Breast epithelium (tissue), 4 donors: Measurements from ENCODE around the gene FIGNL1. TPM values are rescaled to one million over a fixed set of nuclear protein-coding genes. Genes with fewer than 3 reads are reported as not detected.

ENCODE experiments used
- DNase-seq, 2 donors: peaks; one replicate each; pipeline ENCODE4 v3.0.0-alpha.2; 2019; ENCODE audit warnings: low spot score in 2 of 2
- H3K27ac ChIP-seq, 2 donors: fragments of 200-600 bp; sonication (generic) in 1 of 2; one replicate each; pipeline ENCODE4 v1.5.1; 2016 to 2019; ENCODE audit warnings: mild to moderate bottlenecking in 1 of 2
- H3K27me3 ChIP-seq, 2 donors: fragments of 200-600 bp; sonication (generic) in 1 of 2; one replicate each; pipeline versions ENCODE4 v1.5.1 to v1.6.0; 2017 to 2019; ENCODE audit warnings: control low read depth in 1 of 2, mild to moderate bottlenecking in 1 of 2
- H3K36me3 ChIP-seq: fragments of 200-600 bp; one replicate; pipeline ENCODE4 v1.5.1; 2019
- H3K4me1 ChIP-seq, 2 donors: fragments of 200-600 bp; sonication (generic); one replicate each; pipeline ENCODE4 v1.5.1; 2016 to 2019; ENCODE audit warnings: control low read depth in 1 of 2
- H3K4me3 ChIP-seq, 3 donors: fragments of 200-600 bp; sonication (generic); 1 replicate in 2 of 3; 2 replicates in 1 of 3; pipeline ENCODE4 v1.5.1; 2016 to 2019; ENCODE audit warnings: mild to moderate bottlenecking in 3 of 3, moderate library complexity in 2 of 3
- H3K9me3 ChIP-seq, 2 donors: fragments of 200-600 bp; sonication (generic) in 1 of 2; one replicate each; pipeline ENCODE4 v1.5.1; 2016 to 2019; ENCODE audit warnings: control low read depth in 1 of 2
- CTCF ChIP-seq, 3 donors: fragments of 450-650 bp; IDR thresholded peaks; one replicate each; pipeline ENCODE4 v1.5.1; 2016 to 2017; ENCODE audit warnings: antibody characterized with exemption in 3 of 3, mild to moderate bottlenecking in 3 of 3, moderate library complexity in 3 of 3
- POLR2A ChIP-seq: fragments of 450-650 bp; IDR thresholded peaks from one replicate; pipeline ENCODE4 v1.6.1; 2016; ENCODE audit warnings: antibody characterized with exemption, mild to moderate bottlenecking, moderate library complexity
- POLR2AphosphoS5 ChIP-seq, 3 donors: sonication (generic); formaldehyde crosslinking; IDR thresholded peaks; one replicate each; pipeline ENCODE4 v1.6.1; 2017; ENCODE audit warnings: antibody characterized with exemption in 3 of 3
- intact Hi-C: fragments of 100-400 bp; cut with DNase I; formaldehyde crosslinking; loops from one replicate; pipeline ENCODE4 v1.15.1; 2023; ENCODE audit warnings: low total_unique reads
- total RNA-seq, 3 donors: library from RNA; depleted of rRNA; stranded (reverse); fragments of >200 nt; gene quantifications; one replicate each; pipeline ENCODE4 v1.1.0, GENCODE V29; 2016

Gene FIGNL1
- total RNA-seq, 3 donors from 2014 or later = 10.8 to 13.1 (median 11.7) TPM

- Histone ChIP-seq H3K9me3 (no peaks in the 10 kb centered on the region), H3K4me1 (no peaks in the 10 kb centered on the region), H3K4me3 (no peak overlapping the region), H3K27me3 (no peaks in the 10 kb centered on the region), H3K36me3 (no peaks in the 10 kb centered on the region), H3K27ac (no peak overlapping the region)
- DNase-seq = no peak
- no peak for TF ChIP-seq CTCF (IDR thresholded peaks at IDR 0.05)
- TF ChIP-seq POLR2AphosphoS5 (IDR thresholded peaks at IDR 0.05) = no peak
- no peak for TF ChIP-seq POLR2A
- intact Hi-C loops = no loop called here
Measured at GRCh38 chr7:50456371-50457123, 6.4 kb upstream of the FIGNL1 start.

- TF ChIP-seq POLR2AphosphoS5 (IDR thresholded peaks at IDR 0.05) = no peak
- no peak for TF ChIP-seq POLR2A
- no peak for TF ChIP-seq CTCF (IDR thresholded peaks at IDR 0.05)
- intact Hi-C loops = no loop called here
- H3K4me1 ChIP-seq = no peaks in the 10 kb centered on the region
- H3K36me3 ChIP-seq = no peaks in the 10 kb centered on the region
- H3K27me3 ChIP-seq = no peaks in the 10 kb centered on the region
- H3K4me3 ChIP-seq = no peak overlapping the region
- H3K27ac ChIP-seq = no peak overlapping the region
- H3K9me3 ChIP-seq = no peaks in the 10 kb centered on the region
- DNase-seq = no peak
Measured at GRCh38 chr7:50455658-50456057, 5.5 kb upstream of the FIGNL1 start.

- H3K27ac ChIP-seq = no peak overlapping the region
- no peaks in the 10 kb centered on the region for H3K4me1 ChIP-seq
- DNase-seq = no peak
- no peak for TF ChIP-seq POLR2AphosphoS5 (IDR thresholded peaks at IDR 0.05)
- intact Hi-C loops = no loop called here
- H3K27me3 ChIP-seq = no peaks in the 10 kb centered on the region
- H3K9me3 ChIP-seq = no peaks in the 10 kb centered on the region
- H3K4me3 ChIP-seq = no peak overlapping the region
- H3K36me3 ChIP-seq = no peaks in the 10 kb centered on the region
Measured at GRCh38 chr7:50454968-50455367, 4.8 kb upstream of the FIGNL1 start.

- H3K36me3 ChIP-seq = no peaks in the 10 kb centered on the region
- no peaks in the 10 kb centered on the region for H3K4me1 ChIP-seq
- no peaks in the 10 kb centered on the region for H3K27me3 ChIP-seq
- TF ChIP-seq POLR2AphosphoS5 (IDR thresholded peaks at IDR 0.05) = no peak
- TF ChIP-seq POLR2A = no peak
- TF ChIP-seq CTCF (IDR thresholded peaks at IDR 0.05) = no peak
- H3K4me3 ChIP-seq = peak overlapping the region; percentile 67 to 94 (median 76)
- H3K9me3 ChIP-seq = no peaks in the 10 kb centered on the region
- intact Hi-C loops = no loop called here
- DNase-seq = no peak
- peak overlapping the region; percentile 83 to 92 for H3K27ac ChIP-seq
Measured at GRCh38 chr7:50450590-50451032, 461 bp upstream of the FIGNL1 start.

GRCh38 chr7:50449501-50449880, 659 bp downstream of the FIGNL1 start:
- Histone ChIP-seq H3K4me3 (peak overlapping the region; percentile 67 to 94 (median 76)), H3K9me3 (no peaks in the 10 kb centered on the region), H3K27me3 (no peaks in the 10 kb centered on the region), H3K27ac (peak overlapping the region; percentile 83 to 92), H3K36me3 (no peaks in the 10 kb centered on the region), H3K4me1 (no peaks in the 10 kb centered on the region)
- DNase-seq = no peak
- intact Hi-C loops = no loop called here
- TF ChIP-seq POLR2AphosphoS5 (IDR thresholded peaks at IDR 0.05) = no peak
- no peak for TF ChIP-seq POLR2A
- TF ChIP-seq CTCF (IDR thresholded peaks at IDR 0.05) = no peak
